ENCODE results near the gene RHBDD1. TPM values are rescaled to one million over a fixed set of nuclear protein-coding genes. Genes with fewer than 3 reads are reported as not detected.

The RHBDD1 gene
- polyA plus RNA-seq, 3 donors: 8.1 to 19.5 (median 15.5) TPM

- WGBS (ENCODE audit: insufficient coverage): 80% methylated on average over 1 of the region's 3 CpGs
- Histone ChIP-seq H3K27ac (ENCODE audit: low read depth in 1 of 2, low read length in 2 of 2) (no peak overlapping the region), H3K27me3 (ENCODE audit: control insufficient read depth in 2 of 2, insufficient read depth in 2 of 2, low read length in 2 of 2) (no peaks in the 10 kb centered on the region), H4K20me1 (ENCODE audit: insufficient read depth, low read length) (no peaks in the 10 kb centered on the region), H3K9ac (ENCODE audit: insufficient read depth, low read length, poor library complexity, severe bottlenecking) (no peak overlapping the region), H3K4me2 (replicated peaks; ENCODE audit: extremely low read depth, low read length, poor library complexity, severe bottlenecking) (no peak overlapping the region), H3K4me1 (ENCODE audit: control insufficient read depth in 1 of 2, insufficient read depth in 2 of 2, low read length in 2 of 2) (no peaks in the 10 kb centered on the region), H3K9me3 (replicated peaks in 1 of 2; ENCODE audit: control insufficient read depth in 1 of 2, insufficient read depth in 1 of 2, low read length in 2 of 2) (no peaks in the 10 kb centered on the region), H3K36me3 (replicated peaks in 1 of 2; ENCODE audit: control insufficient read depth in 1 of 2, insufficient read depth in 2 of 2, low read length in 2 of 2) (no peaks in the 10 kb centered on the region), H3K4me3 (replicated peaks in 1 of 3; ENCODE audit: low read depth in 2 of 3, low read length in 3 of 3) (no peak overlapping the region), H2AFZ (ENCODE audit: insufficient read depth, low read depth, low read length, poor library complexity, severe bottlenecking) (no peak overlapping the region), H3K79me2 (ENCODE audit: insufficient read depth, low read length) (no peaks in the 10 kb centered on the region)
- intact Hi-C loops (cut with micrococcal nuclease): no loop called here
- TF ChIP-seq CTCF (IDR thresholded peaks at IDR 0.05): no peak
- H3K4me3 Mint-ChIP-seq: no peak overlapping the region
- no peak for DNase-seq
- peaks cover 11 to 15% of the 10 kb centered on the region in 2 donors for H3K36me3 Mint-ChIP-seq
- peaks cover 0 to 4% (median 2%) of the 10 kb centered on the region in 7 donors for H3K9me3 Mint-ChIP-seq
- H3K27ac Mint-ChIP-seq: peak overlapping the region in 2 of 7 donors; percentile 28 to 54
- no peaks in the 10 kb centered on the region for H3K4me1 Mint-ChIP-seq
- H3K27me3 Mint-ChIP-seq (ENCODE audit: low read depth in 3 of 3): no peaks in the 10 kb centered on the region
Measured at GRCh38 chr2:226970362-226970761, 134.5 kb downstream of the RHBDD1 start.

GRCh38 chr2:226971084-226971483 is 135.2 kb downstream of the RHBDD1 start:
- no peaks in the 10 kb centered on the region for H4K20me1 ChIP-seq (ENCODE audit: insufficient read depth, low read length)
- no peak for DNase-seq
- H3K4me1 Mint-ChIP-seq: no peaks in the 10 kb centered on the region
- no peaks in the 10 kb centered on the region for H3K79me2 ChIP-seq (ENCODE audit: insufficient read depth, low read length)
- no peak overlapping the region for H3K4me3 ChIP-seq (replicated peaks in 1 of 3; ENCODE audit: low read depth in 2 of 3, low read length in 3 of 3)
- intact Hi-C loops (cut with micrococcal nuclease): no loop called here
- H3K27me3 ChIP-seq (ENCODE audit: control insufficient read depth in 2 of 2, insufficient read depth in 2 of 2, low read length in 2 of 2): no peaks in the 10 kb centered on the region
- H3K36me3 Mint-ChIP-seq: peaks cover 11 to 15% of the 10 kb centered on the region in 2 donors
- no peak overlapping the region for H3K4me2 ChIP-seq (replicated peaks; ENCODE audit: extremely low read depth, low read length, poor library complexity, severe bottlenecking)
- peaks cover 0 to 4% (median 2%) of the 10 kb centered on the region in 7 donors for H3K9me3 Mint-ChIP-seq
- H3K4me1 ChIP-seq (ENCODE audit: control insufficient read depth in 1 of 2, insufficient read depth in 2 of 2, low read length in 2 of 2): no peaks in the 10 kb centered on the region
- no peaks in the 10 kb centered on the region for H3K36me3 ChIP-seq (replicated peaks in 1 of 2; ENCODE audit: control insufficient read depth in 1 of 2, insufficient read depth in 2 of 2, low read length in 2 of 2)
- H3K9me3 ChIP-seq (replicated peaks in 1 of 2; ENCODE audit: control insufficient read depth in 1 of 2, insufficient read depth in 1 of 2, low read length in 2 of 2): no peaks in the 10 kb centered on the region
- H2AFZ ChIP-seq (ENCODE audit: insufficient read depth, low read depth, low read length, poor library complexity, severe bottlenecking): no peak overlapping the region
- no peak for TF ChIP-seq CTCF (IDR thresholded peaks at IDR 0.05)
- WGBS (ENCODE audit: insufficient coverage): 53% methylated on average over 4 of the region's 6 CpGs
- H3K27ac ChIP-seq (ENCODE audit: low read depth in 1 of 2, low read length in 2 of 2): no peak overlapping the region
- no peak overlapping the region for H3K9ac ChIP-seq (ENCODE audit: insufficient read depth, low read length, poor library complexity, severe bottlenecking)
- peak overlapping the region in 2 of 7 donors; percentile 6 to 24 for H3K27ac Mint-ChIP-seq
- no peak overlapping the region for H3K4me3 Mint-ChIP-seq
- no peaks in the 10 kb centered on the region for H3K27me3 Mint-ChIP-seq (ENCODE audit: low read depth in 3 of 3)

Data from CD14-positive monocyte (primary cell).